HL-60 (cell line): ENCODE results near the gene CAMTA1.

Source experiments
- POLR2AphosphoS5 ChIP-seq: IDR thresholded peaks from 2 replicates; pipeline ENCODE4 v1.6.1; 2012; ENCODE audit warnings: low read depth
- TF ChIP-seq, protein P1 (sequence below): IDR thresholded peaks from one replicate; pipeline ENCODE4 v1.5.1; 2011; ENCODE audit warnings: low read length, control low read depth, inconsistent platforms; ENCODE audit not compliant: insufficient read depth
- TF ChIP-seq, protein P2 (sequence below): IDR thresholded peaks from 2 replicates; pipeline ENCODE4 v1.6.1; 2012; ENCODE audit warnings: low read depth; ENCODE audit not compliant: insufficient replicate concordance

DNA sequence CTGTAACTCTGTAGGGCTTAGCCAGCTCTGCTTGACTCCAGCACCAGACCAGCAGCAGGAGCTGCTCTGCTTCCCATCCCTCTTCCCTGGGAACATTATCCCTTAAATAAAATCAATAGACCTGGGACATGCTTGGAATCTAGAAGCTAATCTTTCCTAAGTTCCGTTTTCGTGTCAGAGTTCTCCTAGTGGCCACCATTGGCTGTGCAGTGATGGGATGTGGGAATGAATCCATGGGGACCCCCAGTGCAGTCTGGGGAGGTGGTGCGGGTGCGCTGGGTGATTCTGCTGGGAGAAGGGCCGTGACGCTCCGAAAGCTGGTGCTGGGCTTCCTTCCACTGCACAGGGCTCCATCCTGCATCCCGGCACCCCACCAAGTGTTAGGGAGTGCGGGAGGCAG is 202.7 kb downstream of the CAMTA1 start:
- TF ChIP-seq, protein P1, sequence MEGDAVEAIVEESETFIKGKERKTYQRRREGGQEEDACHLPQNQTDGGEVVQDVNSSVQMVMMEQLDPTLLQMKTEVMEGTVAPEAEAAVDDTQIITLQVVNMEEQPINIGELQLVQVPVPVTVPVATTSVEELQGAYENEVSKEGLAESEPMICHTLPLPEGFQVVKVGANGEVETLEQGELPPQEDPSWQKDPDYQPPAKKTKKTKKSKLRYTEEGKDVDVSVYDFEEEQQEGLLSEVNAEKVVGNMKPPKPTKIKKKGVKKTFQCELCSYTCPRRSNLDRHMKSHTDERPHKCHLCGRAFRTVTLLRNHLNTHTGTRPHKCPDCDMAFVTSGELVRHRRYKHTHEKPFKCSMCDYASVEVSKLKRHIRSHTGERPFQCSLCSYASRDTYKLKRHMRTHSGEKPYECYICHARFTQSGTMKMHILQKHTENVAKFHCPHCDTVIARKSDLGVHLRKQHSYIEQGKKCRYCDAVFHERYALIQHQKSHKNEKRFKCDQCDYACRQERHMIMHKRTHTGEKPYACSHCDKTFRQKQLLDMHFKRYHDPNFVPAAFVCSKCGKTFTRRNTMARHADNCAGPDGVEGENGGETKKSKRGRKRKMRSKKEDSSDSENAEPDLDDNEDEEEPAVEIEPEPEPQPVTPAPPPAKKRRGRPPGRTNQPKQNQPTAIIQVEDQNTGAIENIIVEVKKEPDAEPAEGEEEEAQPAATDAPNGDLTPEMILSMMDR: no peak
- no peak for TF ChIP-seq POLR2AphosphoS5
- TF ChIP-seq, protein P2, sequence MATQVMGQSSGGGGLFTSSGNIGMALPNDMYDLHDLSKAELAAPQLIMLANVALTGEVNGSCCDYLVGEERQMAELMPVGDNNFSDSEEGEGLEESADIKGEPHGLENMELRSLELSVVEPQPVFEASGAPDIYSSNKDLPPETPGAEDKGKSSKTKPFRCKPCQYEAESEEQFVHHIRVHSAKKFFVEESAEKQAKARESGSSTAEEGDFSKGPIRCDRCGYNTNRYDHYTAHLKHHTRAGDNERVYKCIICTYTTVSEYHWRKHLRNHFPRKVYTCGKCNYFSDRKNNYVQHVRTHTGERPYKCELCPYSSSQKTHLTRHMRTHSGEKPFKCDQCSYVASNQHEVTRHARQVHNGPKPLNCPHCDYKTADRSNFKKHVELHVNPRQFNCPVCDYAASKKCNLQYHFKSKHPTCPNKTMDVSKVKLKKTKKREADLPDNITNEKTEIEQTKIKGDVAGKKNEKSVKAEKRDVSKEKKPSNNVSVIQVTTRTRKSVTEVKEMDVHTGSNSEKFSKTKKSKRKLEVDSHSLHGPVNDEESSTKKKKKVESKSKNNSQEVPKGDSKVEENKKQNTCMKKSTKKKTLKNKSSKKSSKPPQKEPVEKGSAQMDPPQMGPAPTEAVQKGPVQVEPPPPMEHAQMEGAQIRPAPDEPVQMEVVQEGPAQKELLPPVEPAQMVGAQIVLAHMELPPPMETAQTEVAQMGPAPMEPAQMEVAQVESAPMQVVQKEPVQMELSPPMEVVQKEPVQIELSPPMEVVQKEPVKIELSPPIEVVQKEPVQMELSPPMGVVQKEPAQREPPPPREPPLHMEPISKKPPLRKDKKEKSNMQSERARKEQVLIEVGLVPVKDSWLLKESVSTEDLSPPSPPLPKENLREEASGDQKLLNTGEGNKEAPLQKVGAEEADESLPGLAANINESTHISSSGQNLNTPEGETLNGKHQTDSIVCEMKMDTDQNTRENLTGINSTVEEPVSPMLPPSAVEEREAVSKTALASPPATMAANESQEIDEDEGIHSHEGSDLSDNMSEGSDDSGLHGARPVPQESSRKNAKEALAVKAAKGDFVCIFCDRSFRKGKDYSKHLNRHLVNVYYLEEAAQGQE: no peak
